HepG2 (cell line): ENCODE measurements around the gene PRR30. TPM values are rescaled to one million over a fixed set of nuclear protein-coding genes. Genes with fewer than 3 reads are reported as not detected.
A peak's percentile ranks its signal among the peaks of the same experiment; 100 is the strongest.

Source experiments
- AHR ChIP-seq: IDR thresholded peaks from 2 replicates; pipeline ENCODE4 v1.6.1; 2018; ENCODE audit warnings: missing genetic modification reagents, missing compliant biosample characterization
- ARNTL ChIP-seq: sonication (generic); formaldehyde crosslinking; IDR thresholded peaks from 2 replicates; pipeline ENCODE4 v1.4.0; 2020; ENCODE audit warnings: mild to moderate bottlenecking, missing genetic modification reagents
- IRF2 ChIP-seq: IDR thresholded peaks from 2 replicates; pipeline ENCODE4 v1.6.1; 2018; ENCODE audit warnings: missing genetic modification reagents, missing compliant biosample characterization
- KAT7 ChIP-seq: IDR thresholded peaks from 2 replicates; pipeline ENCODE4 v1.6.1; 2018; ENCODE audit warnings: borderline replicate concordance, missing compliant biosample characterization
- PCBP2 ChIP-seq: fragments of 200-400 bp; formaldehyde crosslinking; optimal IDR thresholded peaks from 2 replicates; pipeline ENCODE3; 2018; ENCODE audit warnings: low read length, low read depth; ENCODE audit not compliant: poor library complexity, severe bottlenecking
- PLRG1 ChIP-seq: fragments of 450-650 bp; conservative IDR thresholded peaks from 2 replicates; pipeline ENCODE4 v1.6.1; 2016
- SIX4 ChIP-seq: sonication (generic); formaldehyde crosslinking; IDR thresholded peaks from 2 replicates; pipeline ENCODE4 v1.4.0; 2020; ENCODE audit warnings: missing genetic modification reagents
- SMC3 ChIP-seq: IDR thresholded peaks from 2 replicates; pipeline ENCODE4 v1.6.1; 2011; ENCODE audit warnings: low read length, improper control_type of control experiment
- TARDBP ChIP-seq: sonication (generic); formaldehyde crosslinking; IDR thresholded peaks from 2 replicates; pipeline ENCODE4 v1.8.0; 2022; ENCODE audit warnings: mild to moderate bottlenecking, missing genetic modification reagents
- XBP1 ChIP-seq: sonication (generic); formaldehyde crosslinking; IDR thresholded peaks from 2 replicates; pipeline ENCODE4 v1.5.0; 2020; ENCODE audit warnings: missing genetic modification reagents
- YEATS2 ChIP-seq: sonication (generic); formaldehyde crosslinking; IDR thresholded peaks from 2 replicates; pipeline ENCODE4 v1.4.0; 2020; ENCODE audit warnings: missing genetic modification reagents, borderline replicate concordance
- ZBTB1 ChIP-seq: sonication (generic); formaldehyde crosslinking; IDR thresholded peaks from 2 replicates; pipeline ENCODE4 v1.4.0; 2020; ENCODE audit warnings: missing genetic modification reagents, borderline replicate concordance
- ZNF20 ChIP-seq: sonication (generic); formaldehyde crosslinking; IDR thresholded peaks from 2 replicates; pipeline ENCODE4 v1.4.0; 2020; ENCODE audit warnings: mild to moderate bottlenecking, moderate library complexity, missing genetic modification reagents
- ZNF337 ChIP-seq: sonication (generic); formaldehyde crosslinking; IDR thresholded peaks from 2 replicates; pipeline ENCODE4 v1.5.1; 2020; ENCODE audit warnings: missing genetic modification reagents, low read depth, mild to moderate bottlenecking, borderline replicate concordance
- ZNF33B ChIP-seq: sonication (generic); formaldehyde crosslinking; IDR thresholded peaks from 2 replicates; pipeline ENCODE4 v1.5.1; 2020; ENCODE audit warnings: mild to moderate bottlenecking, missing genetic modification reagents
- ZNF674 ChIP-seq: sonication (generic); formaldehyde crosslinking; IDR thresholded peaks from 2 replicates; pipeline ENCODE4 v1.5.0; 2020; ENCODE audit warnings: low read depth, mild to moderate bottlenecking, missing genetic modification reagents
- ZNF713 ChIP-seq: sonication (generic); formaldehyde crosslinking; IDR thresholded peaks from 2 replicates; pipeline ENCODE4 v1.4.0; 2020; ENCODE audit warnings: mild to moderate bottlenecking, missing genetic modification reagents
- ZNF737 ChIP-seq: sonication (generic); formaldehyde crosslinking; IDR thresholded peaks from 2 replicates; pipeline ENCODE4 v1.5.0; 2020; ENCODE audit warnings: missing genetic modification reagents, mild to moderate bottlenecking, borderline replicate concordance
- ZNF780A ChIP-seq: sonication (generic); formaldehyde crosslinking; IDR thresholded peaks from 2 replicates; pipeline ENCODE4 v1.8.0; 2022; ENCODE audit warnings: mild to moderate bottlenecking, missing genetic modification reagents, moderate library complexity
- ZNF788 ChIP-seq: sonication (generic); formaldehyde crosslinking; IDR thresholded peaks from 2 replicates; pipeline ENCODE4 v1.5.0; 2020; ENCODE audit warnings: mild to moderate bottlenecking, missing genetic modification reagents, borderline replicate concordance
- ZNF816 ChIP-seq: sonication (generic); formaldehyde crosslinking; IDR thresholded peaks from 2 replicates; pipeline ENCODE4 v1.8.0; 2022; ENCODE audit warnings: missing genetic modification reagents, mild to moderate bottlenecking, borderline replicate concordance
- polyA plus RNA-seq, 8 experiments: library from polyadenylated mRNA; depleted of rRNA in 3 of 8; stranded (reverse) in 7 of 8; unstranded in 1 of 8; fragments of >200 nt; fragmentation: Illumina TruSeq in 4 of 8; extraction: Trizol in 4 of 8; gene quantifications; 2 replicates each; pipeline versions ENCODE4 v1.2.1 to v1.2.3, GENCODE V29; 2011 to 2016; ENCODE audit warnings: low read depth in 4 of 8, missing spikeins in 1 of 8, mixed read lengths in 1 of 8; ENCODE audit not compliant: insufficient read depth in 1 of 8
- total RNA-seq, 5 experiments: library from RNA; depleted of rRNA; stranded (reverse); fragments of >200 nt; fragmentation: Illumina TruSeq; extraction: Trizol; gene quantifications; 2 replicates each; pipeline ENCODE4 v1.2.3, GENCODE V29; 2016; ENCODE audit warnings: low read depth in 1 of 5
- TF ChIP-seq, protein P1 (sequence below): sonication (generic); formaldehyde crosslinking; IDR thresholded peaks from 2 replicates; pipeline ENCODE4 v1.4.0; 2020; ENCODE audit warnings: missing genetic modification reagents
- TF ChIP-seq, protein P2 (sequence below): sonication (generic); formaldehyde crosslinking; IDR thresholded peaks from 2 replicates; pipeline ENCODE4 v1.8.1; 2023; ENCODE audit warnings: mild to moderate bottlenecking, inconsistent platforms, moderate library complexity, missing genetic modification reagents, borderline replicate concordance
- TF ChIP-seq, protein P3 (sequence below): sonication (generic); formaldehyde crosslinking; IDR thresholded peaks from 2 replicates; pipeline ENCODE4 v1.5.0; 2020; ENCODE audit warnings: missing genetic modification reagents, mild to moderate bottlenecking, borderline replicate concordance

The PRR30 gene
- total and polyA plus RNA-seq, 2 of the 13 experiments (the other 11 are each of a cell fraction or from before 2014, with no cell fraction given), result not detected

DNA sequence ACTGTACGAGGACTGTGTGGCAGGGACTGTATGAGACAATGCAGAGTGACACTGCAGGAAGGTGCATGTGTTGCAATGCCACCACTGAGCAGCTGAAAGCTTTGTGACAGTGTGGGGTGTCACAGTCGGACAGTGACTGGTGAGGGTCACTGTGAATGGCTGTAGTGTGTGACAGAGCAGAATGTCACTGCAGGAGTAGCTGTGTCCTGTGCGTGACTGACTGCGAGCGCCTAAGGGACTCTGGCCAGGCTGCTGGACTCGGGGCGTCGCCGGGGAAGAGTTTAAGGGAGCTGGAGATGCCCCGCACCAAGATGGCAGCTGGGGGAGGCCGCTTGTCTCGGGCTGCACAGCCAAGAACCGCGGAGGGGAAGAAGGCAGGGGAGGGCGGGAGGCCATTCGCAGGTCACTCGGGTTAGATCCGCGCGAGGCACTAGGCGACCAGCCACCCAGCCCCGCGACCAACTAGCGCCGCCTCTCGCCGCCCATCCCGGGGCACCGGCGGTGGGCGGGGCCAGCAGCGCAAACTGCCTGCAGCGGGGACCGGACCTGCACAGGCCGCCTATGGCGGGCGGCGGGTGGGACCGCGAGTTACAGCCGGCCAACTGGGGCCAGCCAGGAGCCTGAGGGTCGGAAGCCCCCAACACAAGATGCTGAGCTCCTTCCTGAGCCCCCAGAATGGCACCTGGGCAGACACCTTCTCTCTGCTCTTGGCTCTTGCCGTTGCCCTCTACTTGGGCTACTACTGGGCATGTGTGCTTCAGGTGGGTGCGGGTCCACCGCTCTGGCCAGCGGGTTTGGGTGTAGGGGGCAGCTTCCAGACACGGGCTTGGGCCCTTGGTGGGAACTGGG lies 15.7 kb downstream of the PRR30 start, which contains the start of gene ABHD1 (continued):
- TF ChIP-seq ZNF816 (CRISPR knock-in tag) (peak; percentile 55; the same call in 1 of the 2 replicates), IRF2 (no peak; the same call in 1 of the 2 replicates), PCBP2 (no peak), TARDBP (CRISPR knock-in tag) (no peak), ZBTB1 (no peak), SMC3 (peak; percentile 21), ZNF713 (peak; percentile 70; the same call in 1 of the 2 replicates), ZNF737 (CRISPR knock-in tag) (no peak), ZNF33B (CRISPR knock-in tag) (no peak), YEATS2 (CRISPR knock-in tag) (no peak), ZNF20 (CRISPR knock-in tag) (no peak), AHR (CRISPR knock-in tag) (no peak), ZNF337 (CRISPR knock-in tag) (no peak), KAT7 (no peak), PLRG1 (no peak), ZNF780A (CRISPR knock-in tag) (no peak), ZNF674 (no peak), ZNF788 (CRISPR knock-in tag) (peak; percentile 31; the same call in 1 of the 2 replicates), ARNTL (0 out of 2 replicates have a peak, but pooled peaks have one; percentile 49), XBP1 (CRISPR knock-in tag) (no peak), SIX4 (CRISPR knock-in tag) (no peak)
- TF ChIP-seq, protein P1, sequence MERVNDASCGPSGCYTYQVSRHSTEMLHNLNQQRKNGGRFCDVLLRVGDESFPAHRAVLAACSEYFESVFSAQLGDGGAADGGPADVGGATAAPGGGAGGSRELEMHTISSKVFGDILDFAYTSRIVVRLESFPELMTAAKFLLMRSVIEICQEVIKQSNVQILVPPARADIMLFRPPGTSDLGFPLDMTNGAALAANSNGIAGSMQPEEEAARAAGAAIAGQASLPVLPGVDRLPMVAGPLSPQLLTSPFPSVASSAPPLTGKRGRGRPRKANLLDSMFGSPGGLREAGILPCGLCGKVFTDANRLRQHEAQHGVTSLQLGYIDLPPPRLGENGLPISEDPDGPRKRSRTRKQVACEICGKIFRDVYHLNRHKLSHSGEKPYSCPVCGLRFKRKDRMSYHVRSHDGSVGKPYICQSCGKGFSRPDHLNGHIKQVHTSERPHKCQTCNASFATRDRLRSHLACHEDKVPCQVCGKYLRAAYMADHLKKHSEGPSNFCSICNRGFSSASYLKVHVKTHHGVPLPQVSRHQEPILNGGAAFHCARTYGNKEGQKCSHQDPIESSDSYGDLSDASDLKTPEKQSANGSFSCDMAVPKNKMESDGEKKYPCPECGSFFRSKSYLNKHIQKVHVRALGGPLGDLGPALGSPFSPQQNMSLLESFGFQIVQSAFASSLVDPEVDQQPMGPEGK (CRISPR knock-in tag), result peak; percentile 23; the same call in 1 of the 2 replicates
- TF ChIP-seq, protein P2, sequence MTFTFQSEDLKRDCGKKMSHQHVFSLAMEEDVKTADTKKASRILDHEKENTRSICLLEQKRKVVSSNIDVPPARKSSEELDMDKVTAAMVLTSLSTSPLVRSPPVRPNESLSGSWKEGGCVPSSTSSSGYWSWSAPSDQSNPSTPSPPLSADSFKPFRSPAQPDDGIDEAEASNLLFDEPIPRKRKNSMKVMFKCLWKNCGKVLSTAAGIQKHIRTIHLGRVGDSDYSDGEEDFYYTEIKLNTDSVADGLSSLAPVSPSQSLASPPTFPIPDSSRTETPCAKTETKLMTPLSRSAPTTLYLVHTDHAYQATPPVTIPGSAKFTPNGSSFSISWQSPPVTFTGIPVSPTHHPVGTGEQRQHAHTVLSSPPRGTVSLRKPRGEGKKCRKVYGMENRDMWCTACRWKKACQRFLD, result peak; percentile 32; the same call in 1 of the 2 replicates
- TF ChIP-seq, protein P3, sequence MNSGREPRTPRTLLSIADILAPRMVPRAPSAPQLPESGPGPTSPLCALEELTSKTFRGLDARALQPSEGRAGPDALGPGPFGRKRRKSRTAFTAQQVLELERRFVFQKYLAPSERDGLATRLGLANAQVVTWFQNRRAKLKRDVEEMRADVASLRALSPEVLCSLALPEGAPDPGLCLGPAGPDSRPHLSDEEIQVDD (CRISPR knock-in tag), result no peak
